GM18519 (cell line): ENCODE results near the gene AP2M1.

Experiments used
- ATAC-seq: cut with Tn5 transposase; IDR thresholded peaks from one replicate; pipeline ENCODE4 v1.9.1; 2021; ENCODE audit warnings: mild to moderate bottlenecking, moderate library complexity; ENCODE audit not compliant: unreplicated experiment, low FRiP score

The AP2M1 gene

DNA sequence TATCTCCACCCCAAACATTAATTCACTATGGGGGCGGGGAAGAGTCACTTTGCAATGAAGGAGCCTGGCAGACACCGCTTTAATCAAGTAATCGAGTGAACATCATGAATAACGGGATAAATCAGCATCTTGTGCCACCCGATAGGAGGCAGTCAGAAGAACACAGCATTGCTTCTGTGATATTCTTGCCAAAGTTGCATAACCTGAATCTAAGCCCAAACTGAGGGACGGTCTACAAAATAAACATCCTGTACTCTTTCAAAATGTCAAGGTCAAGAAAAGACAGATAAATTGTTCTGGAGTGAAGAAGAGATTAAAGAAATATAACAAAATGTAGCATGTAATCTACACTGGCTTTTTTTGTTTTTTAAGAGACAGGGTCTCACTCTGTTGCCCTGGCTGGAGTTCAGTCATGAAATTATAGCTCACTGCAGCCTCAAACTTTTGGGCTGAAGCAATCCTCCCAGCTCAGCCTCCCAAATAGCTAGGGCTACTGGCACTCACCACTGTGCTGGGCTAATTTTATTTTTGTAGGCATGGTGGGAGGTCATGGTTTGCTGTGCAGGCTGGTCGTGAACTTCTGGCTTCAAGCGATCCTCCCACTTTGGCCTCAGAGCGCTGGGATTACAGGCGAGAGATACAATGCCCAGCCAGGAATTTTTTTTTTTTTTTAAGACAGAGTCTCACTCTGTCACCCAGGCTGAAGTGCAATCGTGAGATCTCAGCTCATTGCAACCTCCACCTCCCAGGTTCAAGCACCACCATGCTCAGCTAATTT, 34.7 kb downstream of the AP2M1 start:
- no peak for ATAC-seq

DNA sequence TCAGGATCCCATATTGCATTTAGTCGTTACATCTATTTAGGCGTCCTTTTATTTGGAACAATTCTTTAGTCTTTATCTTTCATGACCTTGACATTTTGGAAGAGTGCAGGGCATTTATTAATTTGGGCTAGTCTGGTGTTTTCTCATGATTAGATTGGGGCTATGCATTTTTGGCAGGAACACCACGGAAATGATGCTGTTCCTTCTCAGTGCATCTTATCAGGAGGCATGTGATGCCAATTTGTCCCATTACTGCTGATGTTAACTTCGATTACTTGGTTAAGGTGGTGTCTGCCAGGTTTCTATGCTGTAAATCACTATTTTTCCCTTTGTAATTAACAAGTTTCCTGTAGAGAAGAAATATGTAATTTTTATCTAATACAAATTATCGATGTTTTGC, 36.6 kb downstream of the AP2M1 start:
- ATAC-seq: no peak

DNA sequence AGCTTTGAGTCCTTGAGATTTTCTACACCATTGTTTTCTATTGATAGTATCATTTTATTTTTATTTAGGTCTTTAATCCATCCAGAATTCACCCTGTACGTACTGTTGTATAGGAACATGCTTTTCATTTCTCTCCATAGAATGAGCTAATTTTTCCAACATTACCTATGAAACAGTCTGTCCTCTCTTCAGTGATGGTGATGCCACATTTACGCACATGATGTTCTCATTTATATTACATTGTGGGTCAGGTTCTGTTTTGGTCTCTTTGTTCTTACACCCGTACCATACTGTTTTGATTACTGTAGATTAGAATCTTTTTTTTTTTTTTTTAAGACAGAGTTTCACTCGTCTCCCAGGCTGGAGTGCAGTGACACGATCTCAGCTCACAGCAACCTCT, 37.1 kb downstream of the AP2M1 start:
- ATAC-seq: no peak

DNA sequence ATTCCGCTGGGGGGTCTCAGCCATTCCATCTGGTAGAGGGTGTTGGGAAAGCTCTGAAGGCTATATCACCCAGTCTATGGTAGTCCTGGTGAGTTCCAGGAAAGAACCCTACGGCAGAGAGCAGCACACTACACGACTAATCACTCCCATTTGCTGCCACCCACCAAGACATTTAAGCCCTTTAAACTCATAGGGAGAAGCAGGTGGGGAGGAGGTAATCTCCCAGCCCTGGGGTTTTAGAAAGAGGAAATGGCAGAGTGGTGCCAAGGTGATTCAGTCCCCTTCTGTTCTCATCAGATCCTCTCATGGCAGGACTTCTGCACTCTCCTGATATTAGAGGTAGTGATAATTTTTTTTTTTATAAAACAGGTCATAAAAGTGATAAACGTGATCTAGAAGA, 44.2 kb downstream of the AP2M1 start:
- ATAC-seq: no peak

DNA sequence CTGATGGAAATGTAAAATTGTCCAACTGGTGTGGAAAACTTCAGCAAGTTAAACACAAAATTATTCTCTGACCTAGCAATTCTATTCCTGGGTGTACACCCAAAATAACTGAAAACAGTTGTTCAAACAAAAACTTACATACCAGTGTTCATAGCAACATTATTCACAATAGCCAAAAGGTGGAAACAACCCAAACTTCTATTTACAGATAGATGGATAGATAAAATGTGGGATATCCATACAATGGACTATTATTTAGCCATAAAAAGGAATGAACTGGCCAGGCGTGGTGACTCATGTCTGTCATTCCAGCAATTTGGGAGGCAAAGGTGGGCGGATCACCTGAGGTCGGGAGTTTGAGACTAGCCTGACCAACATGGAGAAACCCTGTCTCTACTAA, 47.9 kb downstream of the AP2M1 start:
- ATAC-seq: no peak

DNA sequence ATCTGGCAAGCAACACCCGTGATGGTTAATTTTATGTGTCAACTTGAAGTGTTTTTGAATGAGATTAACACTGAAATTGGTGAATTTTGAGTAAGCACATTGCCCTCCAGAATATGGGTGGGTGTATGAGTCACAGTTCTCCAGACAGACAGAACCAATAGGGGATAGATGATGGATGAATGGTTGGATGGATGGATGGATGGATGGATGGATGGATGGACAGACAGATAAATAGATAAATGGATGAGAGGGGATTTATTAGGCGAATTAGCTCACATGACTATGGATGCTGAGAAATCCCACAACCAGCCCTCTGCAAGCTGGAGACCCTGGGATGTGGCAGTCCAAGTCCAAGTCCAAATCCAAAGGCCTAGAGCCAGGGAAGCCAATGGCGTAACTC, 49.3 kb downstream of the AP2M1 start:
- ATAC-seq: no peak

DNA sequence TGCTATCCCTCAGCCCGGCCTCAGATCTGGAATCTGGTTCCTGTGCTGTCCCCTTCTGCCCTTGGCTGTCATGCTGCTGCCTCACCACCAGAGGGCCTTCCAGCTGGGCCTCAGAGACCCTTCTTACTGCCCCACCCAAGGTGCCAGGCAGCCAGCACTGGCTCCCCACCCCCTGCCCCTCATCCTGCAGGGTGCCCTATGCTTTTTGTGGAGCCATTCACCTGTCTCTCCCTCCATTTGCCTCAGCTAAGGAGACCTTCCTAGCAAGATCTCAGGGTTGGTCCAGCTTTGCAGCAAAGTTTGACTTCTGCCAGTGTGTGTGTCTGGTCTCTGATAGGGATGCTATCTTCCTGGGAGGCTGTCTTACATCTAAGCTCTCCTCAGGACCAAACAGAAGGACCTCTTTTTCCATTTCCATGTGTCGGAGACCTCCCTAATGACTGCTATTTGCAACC, 52.9 kb downstream of the AP2M1 start:
- no peak for ATAC-seq

DNA sequence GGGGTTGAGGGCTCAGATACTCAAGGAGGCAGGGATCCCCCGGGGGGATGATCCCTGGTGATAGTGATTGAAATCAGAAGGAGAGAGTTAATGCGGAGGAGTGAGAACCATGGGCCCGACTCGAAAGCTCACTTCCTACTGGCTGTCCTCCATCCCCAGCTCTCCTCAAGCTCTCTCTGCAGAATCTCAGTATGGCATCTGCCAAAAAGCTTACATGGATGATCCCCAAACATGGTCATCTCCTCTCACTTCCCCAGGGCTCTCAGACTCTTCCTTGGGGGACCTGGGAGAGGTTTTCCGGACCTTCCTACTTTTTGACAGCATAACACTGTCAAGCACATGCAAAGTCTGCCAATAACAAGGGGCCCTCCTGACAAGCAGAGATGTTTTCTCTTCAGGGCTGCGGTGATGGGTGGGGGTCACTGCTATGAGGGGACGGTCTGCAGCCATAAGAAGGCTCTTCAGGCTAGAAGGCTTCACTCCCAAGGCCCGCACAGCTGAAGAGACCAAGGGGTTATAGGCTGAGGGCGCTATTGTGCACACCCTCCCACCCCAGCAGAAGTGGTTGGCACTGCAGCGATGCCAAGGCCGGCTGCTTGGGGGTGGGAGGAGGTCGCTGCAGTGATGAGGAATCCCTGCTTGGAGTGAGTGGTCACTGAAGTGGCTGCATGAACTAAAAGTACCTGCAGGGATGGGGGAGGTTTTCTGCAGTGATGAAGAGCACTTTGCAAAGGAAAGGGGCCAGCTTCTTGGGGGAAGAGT, 53.9 kb downstream of the AP2M1 start:
- ATAC-seq: no peak

DNA sequence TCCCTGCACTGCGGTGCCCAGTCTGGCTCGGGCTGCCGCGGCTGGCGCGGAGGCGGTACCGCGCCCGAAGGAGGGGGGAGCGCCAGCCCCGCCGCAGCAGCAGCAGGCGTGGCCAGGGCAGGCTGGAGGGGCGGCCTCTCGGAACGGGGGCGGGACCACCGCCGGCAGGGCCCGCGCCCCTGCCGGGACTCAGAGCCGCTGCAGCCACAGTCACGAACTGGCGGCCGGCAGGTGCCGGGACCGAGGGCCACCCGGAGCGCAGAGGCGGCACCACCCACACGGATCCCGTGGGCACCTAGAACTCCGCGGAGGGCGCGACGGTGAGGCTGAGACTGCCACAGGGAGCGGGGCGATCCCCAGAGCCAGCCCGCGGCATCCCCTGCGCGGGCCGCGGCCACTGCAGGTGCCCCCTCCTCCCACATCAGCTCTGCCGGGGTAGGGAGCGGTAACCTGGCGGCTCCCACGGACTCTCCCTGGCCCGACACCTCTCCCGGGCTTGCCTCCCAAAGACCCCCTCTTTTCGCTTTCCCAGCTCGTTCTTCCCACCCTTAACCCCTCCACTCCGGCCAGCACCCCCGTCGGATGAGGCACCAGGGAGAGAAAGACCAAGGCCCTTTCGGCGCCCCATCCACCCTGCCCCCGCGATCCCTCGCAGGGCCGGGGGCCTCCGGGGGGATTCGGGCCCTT, 54.9 kb downstream of the AP2M1 start, which contains the start of gene VWA5B2:
TSS of gene VWA5B2 (plus strand) at position 192 of the 687 bp plus-strand sequence. CDS start 944 bp downstream, outside the sequence.
- ATAC-seq: no peak

DNA sequence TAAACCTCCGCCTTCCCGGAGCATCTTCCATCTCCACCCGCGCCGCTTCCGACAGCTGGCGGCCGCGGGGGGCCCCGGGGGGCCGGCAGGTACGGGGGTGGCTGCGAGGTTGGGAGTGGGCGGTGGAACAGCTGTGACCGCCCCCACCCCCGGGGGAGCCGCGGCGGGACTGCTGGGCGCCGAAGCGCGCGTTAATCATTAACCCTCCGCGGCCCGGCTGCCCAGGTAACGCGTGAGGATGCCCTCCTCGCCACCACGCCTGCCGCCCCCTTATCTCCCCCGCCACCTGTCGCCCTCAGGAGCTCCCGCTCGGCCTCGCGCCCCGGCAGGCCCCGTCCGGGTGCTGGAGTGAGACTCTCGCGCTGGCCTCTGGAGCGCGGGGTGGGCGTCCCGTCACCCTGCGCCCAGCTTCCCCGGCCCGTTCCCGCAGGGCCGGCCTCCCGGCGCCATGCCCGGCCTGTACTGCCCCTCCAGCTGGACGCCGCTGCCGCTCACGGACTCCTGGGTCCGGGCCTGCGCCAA, 55.5 kb downstream of the AP2M1 start:
- ATAC-seq: no peak

DNA sequence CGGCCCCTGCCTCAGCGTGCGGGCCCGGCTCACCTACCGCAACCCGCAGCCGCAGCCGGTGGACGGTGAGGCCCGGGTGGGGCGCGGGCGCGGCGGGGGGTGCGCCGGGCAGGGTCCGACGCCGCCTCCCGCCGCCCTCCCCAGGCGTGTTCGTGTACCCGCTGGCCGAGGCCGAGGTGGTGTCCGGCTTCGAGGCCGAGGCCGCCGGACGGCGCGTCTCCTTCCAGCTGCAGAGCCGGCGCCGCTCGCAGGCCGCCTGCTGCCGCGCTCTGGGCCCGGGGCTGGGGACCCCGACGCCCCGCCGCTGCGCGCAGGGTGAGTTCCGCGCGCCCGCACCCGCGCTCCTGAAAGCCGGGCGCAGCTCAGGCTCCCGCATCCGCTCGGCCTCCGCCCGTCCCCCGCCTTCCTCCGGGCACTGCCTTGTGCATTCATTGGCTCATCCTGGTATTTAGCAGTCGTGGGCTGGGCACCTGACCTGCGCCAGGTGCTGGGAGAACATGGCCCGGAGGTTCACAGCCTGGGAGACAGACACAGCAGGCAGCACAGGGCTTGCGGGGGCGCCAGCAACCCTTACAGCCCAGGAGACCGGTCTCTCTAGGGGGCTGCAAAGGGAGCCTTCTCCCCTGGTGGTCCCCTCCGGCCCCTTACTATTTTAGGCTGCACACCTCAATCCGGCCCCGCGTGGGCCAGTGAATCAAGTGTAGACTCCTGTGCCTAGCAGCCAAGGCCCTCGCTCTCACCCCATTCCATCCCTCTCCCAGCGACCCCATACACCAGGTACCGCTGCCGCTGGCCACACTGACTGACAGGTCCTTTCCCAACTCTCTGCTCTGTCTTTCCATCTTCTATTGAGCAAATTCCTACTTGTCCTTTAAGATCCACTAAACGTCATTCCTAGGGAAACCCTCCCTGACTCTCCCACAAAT, 56.2 kb downstream of the AP2M1 start:
- ATAC-seq: no peak

DNA sequence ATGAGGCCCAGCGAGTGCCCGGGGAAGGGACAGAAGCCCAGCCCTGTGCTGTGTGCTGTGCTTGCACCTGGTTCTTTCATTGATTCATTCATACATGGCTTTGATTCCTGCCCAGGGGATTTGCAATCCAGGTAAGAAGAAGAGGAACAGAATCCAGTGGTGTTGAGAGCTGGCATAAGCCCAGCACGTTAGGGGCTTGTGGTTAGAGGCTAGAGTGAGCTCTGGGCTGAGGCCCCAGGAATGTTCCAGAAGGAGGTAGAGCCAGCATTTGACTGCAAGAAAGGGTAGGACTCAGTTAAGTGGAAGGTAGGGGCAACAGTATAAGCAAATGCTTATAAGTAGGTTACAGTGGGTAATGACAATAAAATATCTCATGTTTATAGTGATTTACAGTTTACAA, 57.0 kb downstream of the AP2M1 start:
- ATAC-seq: no peak

DNA sequence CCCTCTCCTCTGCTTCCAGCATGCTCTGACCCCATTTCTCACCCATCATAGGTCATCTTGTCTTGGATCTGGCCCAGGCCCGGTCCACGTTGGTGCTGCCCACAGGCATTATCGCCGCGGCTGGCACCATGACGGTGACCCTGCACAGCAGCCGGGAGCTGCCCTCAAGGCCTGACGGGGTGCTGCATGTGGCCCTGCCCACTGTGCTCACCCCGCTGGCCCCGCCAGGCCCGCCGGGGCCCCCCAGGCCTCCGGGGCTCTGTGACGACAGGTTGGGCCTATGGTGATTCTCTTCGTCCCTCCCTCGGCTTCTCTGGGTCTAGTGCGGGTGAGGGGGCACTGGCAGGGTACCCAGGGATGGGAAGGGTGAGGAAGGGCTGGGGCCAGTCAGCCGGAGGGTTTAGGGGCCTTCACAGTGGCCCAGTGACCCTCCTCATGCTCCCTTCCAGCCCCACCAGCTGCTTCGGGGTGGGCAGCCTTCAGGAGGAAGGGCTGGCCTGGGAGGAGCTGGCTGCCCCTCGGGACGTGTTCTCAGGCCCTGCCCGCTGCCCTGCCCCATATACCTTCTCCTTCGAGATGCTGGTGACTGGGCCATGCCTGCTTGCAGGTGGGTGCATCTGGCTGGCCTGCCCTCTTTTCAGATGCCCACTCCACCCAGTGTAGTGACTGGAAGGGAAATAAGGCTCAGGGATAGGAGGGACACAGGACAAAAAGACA, 58.6 kb downstream of the AP2M1 start:
- ATAC-seq: no peak
